Measurements from ENCODE around the gene BEST2.

- TF ChIP-seq, protein P1, sequence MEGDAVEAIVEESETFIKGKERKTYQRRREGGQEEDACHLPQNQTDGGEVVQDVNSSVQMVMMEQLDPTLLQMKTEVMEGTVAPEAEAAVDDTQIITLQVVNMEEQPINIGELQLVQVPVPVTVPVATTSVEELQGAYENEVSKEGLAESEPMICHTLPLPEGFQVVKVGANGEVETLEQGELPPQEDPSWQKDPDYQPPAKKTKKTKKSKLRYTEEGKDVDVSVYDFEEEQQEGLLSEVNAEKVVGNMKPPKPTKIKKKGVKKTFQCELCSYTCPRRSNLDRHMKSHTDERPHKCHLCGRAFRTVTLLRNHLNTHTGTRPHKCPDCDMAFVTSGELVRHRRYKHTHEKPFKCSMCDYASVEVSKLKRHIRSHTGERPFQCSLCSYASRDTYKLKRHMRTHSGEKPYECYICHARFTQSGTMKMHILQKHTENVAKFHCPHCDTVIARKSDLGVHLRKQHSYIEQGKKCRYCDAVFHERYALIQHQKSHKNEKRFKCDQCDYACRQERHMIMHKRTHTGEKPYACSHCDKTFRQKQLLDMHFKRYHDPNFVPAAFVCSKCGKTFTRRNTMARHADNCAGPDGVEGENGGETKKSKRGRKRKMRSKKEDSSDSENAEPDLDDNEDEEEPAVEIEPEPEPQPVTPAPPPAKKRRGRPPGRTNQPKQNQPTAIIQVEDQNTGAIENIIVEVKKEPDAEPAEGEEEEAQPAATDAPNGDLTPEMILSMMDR (IDR thresholded peaks at IDR 0.05; ENCODE audit: low read length) = no peak
- no peak for TF ChIP-seq EZH2phosphoT487 (IDR thresholded peaks at IDR 0.05; ENCODE audit: low read length)
Observed at GRCh38 chr19:12730064-12730463, 21.5 kb upstream of the BEST2 start.

All from MM.1S (cell line).